GM19240 (cell line): ENCODE data around the gene ZNF341.

Experiments
- DNase-seq: peaks from one replicate; pipeline ENCODE4 v3.0.0; 2011; ENCODE audit warnings: low spot score; ENCODE audit not compliant: insufficient read length

ZNF341 gene

GRCh38 chr20:33701629-33702450 is 30.0 kb upstream of the ZNF341 start:
- no peak for DNase-seq

- DNase-seq: no peak
Observed at GRCh38 chr20:33702861-33703260, 28.9 kb upstream of the ZNF341 start.

GRCh38 chr20:33703498-33704137 is 28.2 kb upstream of the ZNF341 start:
- DNase-seq: no peak

- DNase-seq: no peak
Observed at GRCh38 chr20:33704197-33704924, 27.4 kb upstream of the ZNF341 start.

- DNase-seq: no peak
Observed at GRCh38 chr20:33707668-33708067, 24.1 kb upstream of the ZNF341 start.

GRCh38 chr20:33709398-33709797 is 22.4 kb upstream of the ZNF341 start:
- DNase-seq: no peak

GRCh38 chr20:33709905-33710541 is 21.8 kb upstream of the ZNF341 start:
- DNase-seq: no peak

GRCh38 chr20:33710681-33711445 is 20.9 kb upstream of the ZNF341 start:
- no peak for DNase-seq

- no peak for DNase-seq
Observed at GRCh38 chr20:33711446-33711738, 20.4 kb upstream of the ZNF341 start.

- no peak for DNase-seq
Observed at GRCh38 chr20:33713865-33714367, 17.9 kb upstream of the ZNF341 start.

GRCh38 chr20:33716498-33716897 is 15.3 kb upstream of the ZNF341 start:
- DNase-seq: no peak

GRCh38 chr20:33719277-33719988 is 12.4 kb upstream of the ZNF341 start:
- DNase-seq: no peak

GRCh38 chr20:33719989-33720709 is 11.6 kb upstream of the ZNF341 start, which contains the start of gene PXMP4:
PXMP4 (minus strand) TSS chr20:33720310; CDS start chr20:33720207, 103 bp downstream.
- DNase-seq: peak; percentile 96

GRCh38 chr20:33721391-33722140 is 10.2 kb upstream of the ZNF341 start:
- no peak for DNase-seq

GRCh38 chr20:33724439-33725094 is 7.2 kb upstream of the ZNF341 start:
- DNase-seq: no peak

- DNase-seq: no peak
Observed at GRCh38 chr20:33725607-33726264, 6.1 kb upstream of the ZNF341 start.

GRCh38 chr20:33727115-33727479 is 4.7 kb upstream of the ZNF341 start:
- DNase-seq: no peak

- DNase-seq: no peak
Observed at GRCh38 chr20:33727806-33728205, 4.0 kb upstream of the ZNF341 start.
